ENCODE data around the gene SESN1. TPM values are rescaled to one million over a fixed set of nuclear protein-coding genes. Genes with fewer than 3 reads are reported as not detected.

The SESN1 gene
- total RNA-seq, 6 experiments from 2014 or later, result 8.7 to 17.1 (median 11.9) TPM

DNA sequence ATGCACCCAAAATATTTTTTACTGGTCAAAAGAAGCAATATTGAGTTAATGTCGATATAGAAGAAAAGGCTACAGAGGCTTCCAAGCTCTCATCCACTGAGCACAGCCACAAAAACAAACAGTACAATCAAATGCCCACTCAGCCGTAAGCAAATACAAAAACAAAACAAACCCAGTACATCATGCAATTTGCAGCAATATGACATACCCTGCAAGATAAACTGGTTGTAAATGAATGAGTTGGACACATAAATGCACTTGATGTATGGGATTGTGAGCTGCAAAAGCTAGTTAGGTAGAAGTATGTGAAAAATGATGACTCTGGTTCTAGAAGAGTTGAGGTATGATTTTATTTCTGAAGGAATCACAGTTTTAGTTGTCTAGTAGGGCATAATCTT, 83.9 kb downstream of the SESN1 start:
- 23% methylated on average over 2 of the region's 2 CpGs for WGBS (ENCODE audit: insufficient coverage, low coverage, low lambda C conversion rate, missing lambda C conversion rate)
- no peaks in the 10 kb centered on the region for H3K27me3 ChIP-seq
- intact Hi-C loops (cut with DNase I), result no loop called here
- no peaks in the 10 kb centered on the region for H3K9me3 ChIP-seq
- H3K27ac ChIP-seq, result peak overlapping the region; percentile 94 to 96 (median 96)
- TF ChIP-seq, protein P1, sequence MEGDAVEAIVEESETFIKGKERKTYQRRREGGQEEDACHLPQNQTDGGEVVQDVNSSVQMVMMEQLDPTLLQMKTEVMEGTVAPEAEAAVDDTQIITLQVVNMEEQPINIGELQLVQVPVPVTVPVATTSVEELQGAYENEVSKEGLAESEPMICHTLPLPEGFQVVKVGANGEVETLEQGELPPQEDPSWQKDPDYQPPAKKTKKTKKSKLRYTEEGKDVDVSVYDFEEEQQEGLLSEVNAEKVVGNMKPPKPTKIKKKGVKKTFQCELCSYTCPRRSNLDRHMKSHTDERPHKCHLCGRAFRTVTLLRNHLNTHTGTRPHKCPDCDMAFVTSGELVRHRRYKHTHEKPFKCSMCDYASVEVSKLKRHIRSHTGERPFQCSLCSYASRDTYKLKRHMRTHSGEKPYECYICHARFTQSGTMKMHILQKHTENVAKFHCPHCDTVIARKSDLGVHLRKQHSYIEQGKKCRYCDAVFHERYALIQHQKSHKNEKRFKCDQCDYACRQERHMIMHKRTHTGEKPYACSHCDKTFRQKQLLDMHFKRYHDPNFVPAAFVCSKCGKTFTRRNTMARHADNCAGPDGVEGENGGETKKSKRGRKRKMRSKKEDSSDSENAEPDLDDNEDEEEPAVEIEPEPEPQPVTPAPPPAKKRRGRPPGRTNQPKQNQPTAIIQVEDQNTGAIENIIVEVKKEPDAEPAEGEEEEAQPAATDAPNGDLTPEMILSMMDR (IDR thresholded peaks at IDR 0.05), result no peak
- no peak for TF ChIP-seq POLR2A (IDR thresholded peaks at IDR 0.05)
- DNase-seq (no peak), ATAC-seq (peak in 3 of 4 donors; percentile 7 to 40 (median 23))
- no peaks in the 10 kb centered on the region for H3K36me3 ChIP-seq
- peaks cover 0 to 15% (median 6%) of the 10 kb centered on the region in 4 donors for H3K4me1 ChIP-seq
- peak overlapping the region in 2 of 3 donors; percentile 78 to 82 for H3K4me3 ChIP-seq

DNA sequence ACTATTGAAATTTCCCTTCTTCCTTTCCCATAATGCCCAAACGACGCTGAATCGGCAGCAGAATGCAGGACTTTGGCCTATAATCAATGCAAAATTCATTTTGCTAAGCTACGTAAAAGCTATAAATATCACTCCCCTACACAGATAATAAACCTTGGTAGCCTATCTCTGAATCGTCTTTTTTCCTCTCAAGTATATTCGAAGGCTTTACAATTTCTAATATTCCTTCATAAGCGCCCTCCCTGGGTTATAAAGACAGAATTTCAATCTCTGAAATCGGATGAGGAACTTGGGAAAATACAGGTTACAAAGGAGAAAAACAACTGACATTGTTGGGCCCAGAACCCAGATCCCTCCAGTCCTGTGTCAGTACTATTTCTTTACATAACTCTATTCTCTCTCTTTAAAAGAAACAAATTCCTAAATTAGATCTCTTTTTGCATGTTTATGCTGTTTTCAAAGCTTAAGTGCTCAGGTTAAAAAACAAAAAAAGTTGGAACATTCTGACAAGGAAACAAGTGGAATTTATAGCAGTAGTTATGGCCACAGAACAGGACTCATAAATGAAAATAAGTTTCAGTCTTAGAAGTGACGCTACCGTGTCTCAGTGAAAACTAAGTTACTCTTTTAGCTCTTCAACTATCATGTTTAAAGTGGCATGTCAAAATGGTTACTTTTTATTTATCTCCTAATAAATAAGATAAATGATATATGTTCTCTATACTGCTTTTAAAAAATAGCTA, 84.5 kb downstream of the SESN1 start:
- TF ChIP-seq POLR2A (IDR thresholded peaks at IDR 0.05), result no peak
- TF ChIP-seq, protein P1 (IDR thresholded peaks at IDR 0.05), result no peak
- Histone ChIP-seq H3K9me3 (no peaks in the 10 kb centered on the region), H3K36me3 (no peaks in the 10 kb centered on the region), H3K27me3 (no peaks in the 10 kb centered on the region), H3K4me1 (peaks cover 0 to 15% (median 6%) of the 10 kb centered on the region in 4 donors), H3K27ac (peak overlapping the region; percentile 94 to 96 (median 96)), H3K4me3 (peak overlapping the region; percentile 78 to 83 (median 82))
- intact Hi-C loops (cut with DNase I), result no loop called here
- ATAC-seq (peak; percentile 1 to 3 (median 2)), DNase-seq (no peak)
- 2% methylated on average over 10 of the region's 10 CpGs for WGBS (ENCODE audit: insufficient coverage, low coverage, low lambda C conversion rate, missing lambda C conversion rate)

DNA sequence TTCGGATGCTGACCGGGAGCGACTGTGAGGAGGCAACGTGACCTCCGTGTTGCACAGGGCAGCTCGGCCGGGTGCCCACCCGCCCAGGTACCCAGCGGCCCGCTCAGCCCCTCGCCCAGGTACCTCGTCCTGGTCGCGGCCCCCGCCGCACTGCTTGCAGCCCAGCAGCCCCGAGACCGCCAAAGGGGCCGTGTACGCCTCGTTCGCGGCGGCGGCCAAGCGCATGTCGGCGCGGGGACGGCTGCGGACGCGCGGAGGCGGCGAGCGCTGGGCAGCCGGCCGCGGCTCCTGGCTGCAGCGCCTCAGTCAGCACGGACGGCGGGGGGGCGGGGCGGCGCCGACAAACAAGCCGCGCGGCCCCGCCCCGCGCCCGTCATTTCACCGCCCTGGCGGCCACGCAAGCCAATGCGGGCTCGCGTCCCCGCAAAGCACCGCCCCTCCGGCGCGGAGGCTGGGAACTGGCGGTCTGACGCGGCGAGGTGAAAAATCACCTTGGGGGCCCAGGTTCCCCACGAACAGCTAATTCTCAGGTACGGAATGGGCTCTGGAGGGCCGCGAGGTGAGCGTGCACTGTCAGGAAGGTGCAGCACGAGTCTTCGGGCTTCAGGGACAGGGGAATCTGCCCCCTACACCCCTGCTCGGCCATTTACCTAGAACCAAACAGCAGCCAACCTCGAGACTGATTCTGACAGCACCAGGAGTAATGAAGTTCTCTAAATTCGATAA, 85.2 kb downstream of the SESN1 start:
- DNase-seq (peak; percentile 96 to 97 (median 97)), ATAC-seq (peak; percentile 93 to 97 (median 96))
- H3K4me1 ChIP-seq, result peaks cover 0 to 15% (median 6%) of the 10 kb centered on the region in 4 donors
- peak overlapping the region; percentile 78 to 83 (median 82) for H3K4me3 ChIP-seq
- 0% methylated on average over 4 of the region's 80 CpGs for WGBS (ENCODE audit: insufficient coverage, low coverage, low lambda C conversion rate, missing lambda C conversion rate)
- TF ChIP-seq, protein P1 (IDR thresholded peaks at IDR 0.05), result peak; percentile 11 to 61 (median 32)
- peak; percentile 95 for TF ChIP-seq POLR2A (IDR thresholded peaks at IDR 0.05)
- peak overlapping the region; percentile 96 for H3K27ac ChIP-seq
- H3K9me3 ChIP-seq, result no peaks in the 10 kb centered on the region
- no peaks in the 10 kb centered on the region for H3K27me3 ChIP-seq
- no peaks in the 10 kb centered on the region for H3K36me3 ChIP-seq
- intact Hi-C loops (cut with DNase I), result no loop called here

DNA sequence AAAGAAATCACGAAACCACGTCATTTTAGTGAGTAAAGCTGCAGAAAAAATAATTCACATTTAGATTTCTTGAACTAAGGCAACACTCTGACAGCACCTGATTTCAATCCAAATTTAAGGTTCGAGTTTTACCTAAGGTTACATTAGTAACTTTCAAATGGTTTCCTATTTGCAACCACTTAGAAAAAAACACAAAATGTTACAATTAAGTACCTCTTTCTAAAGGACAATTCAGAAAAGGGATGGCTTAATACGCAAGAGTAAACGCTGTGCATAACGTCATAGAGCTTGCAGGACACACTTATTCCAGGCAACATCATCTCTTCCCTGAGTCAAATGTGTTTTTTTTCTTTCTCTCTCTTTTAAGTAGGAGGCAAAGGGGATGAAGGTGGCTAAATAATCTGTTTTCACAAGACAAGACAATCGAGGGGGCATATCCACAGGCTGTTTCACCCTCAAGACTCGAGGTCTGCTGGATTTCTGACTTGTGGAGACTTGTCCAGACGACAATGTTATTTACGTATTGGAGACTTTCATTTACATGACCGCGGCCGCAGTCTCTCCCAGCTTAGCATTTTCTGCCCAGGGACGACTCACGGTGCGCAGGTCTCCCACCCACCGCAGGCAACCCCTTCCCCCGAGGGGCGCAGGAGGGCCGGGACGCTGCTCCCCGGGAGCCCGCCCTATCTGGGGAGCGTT, 86.0 kb downstream of the SESN1 start:
- intact Hi-C loops (cut with DNase I), result no loop called here
- Histone ChIP-seq H3K9me3 (no peaks in the 10 kb centered on the region), H3K4me1 (peaks cover 0 to 16% (median 6%) of the 10 kb centered on the region in 4 donors), H3K27ac (peak overlapping the region; percentile 96), H3K27me3 (no peaks in the 10 kb centered on the region), H3K4me3 (peak overlapping the region; percentile 78 to 83 (median 82)), H3K36me3 (no peaks in the 10 kb centered on the region)
- DNase-seq (no peak), ATAC-seq (peak; percentile 6 to 40 (median 38))
- WGBS (ENCODE audit: insufficient coverage, low coverage, low lambda C conversion rate, missing lambda C conversion rate), result 2% methylated on average over 15 of the region's 24 CpGs
- TF ChIP-seq, protein P1 (IDR thresholded peaks at IDR 0.05), result no peak

All from right lobe of liver (tissue), 6 donors.